Testis (tissue), 2 donors: ENCODE results near the gene RHBDF1.

Experiments
- POLR2A ChIP-seq: fragments of 450-650 bp; IDR thresholded peaks from one replicate; pipeline ENCODE4 v1.6.1; 2017; ENCODE audit warnings: antibody characterized with exemption, mild to moderate bottlenecking, moderate library complexity
- TF ChIP-seq, protein P1 (sequence below), 3 experiments: fragments of 450-650 bp in 2 of 3; fragments of 200-600 bp in 1 of 3; sonication (generic) in 1 of 3; IDR thresholded peaks; one replicate each; pipeline ENCODE4 v1.5.1; 2016 to 2019; ENCODE audit warnings: antibody characterized with exemption in 3 of 3, mild to moderate bottlenecking in 2 of 3, moderate library complexity in 1 of 3

DNA sequence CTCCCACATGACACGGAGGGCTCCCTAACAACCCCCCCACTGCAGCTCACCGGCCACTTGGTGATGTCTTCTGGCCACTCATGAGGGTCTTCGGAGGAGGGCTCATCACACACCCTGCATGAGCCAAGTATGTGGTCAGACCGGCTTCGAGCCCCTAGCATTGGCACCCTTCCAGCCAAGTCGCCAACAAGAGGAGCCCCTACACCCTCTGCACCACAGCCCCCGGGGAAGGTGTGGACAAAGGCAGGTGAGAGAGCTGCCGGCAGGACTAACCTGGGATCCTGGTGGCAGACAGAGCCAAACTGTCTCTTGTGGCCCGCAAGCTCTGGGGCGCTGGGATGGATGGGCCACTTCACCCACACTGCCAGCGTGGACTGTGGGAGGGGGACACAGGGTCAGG, 12.3 kb downstream of the RHBDF1 start:
- TF ChIP-seq, protein P1, sequence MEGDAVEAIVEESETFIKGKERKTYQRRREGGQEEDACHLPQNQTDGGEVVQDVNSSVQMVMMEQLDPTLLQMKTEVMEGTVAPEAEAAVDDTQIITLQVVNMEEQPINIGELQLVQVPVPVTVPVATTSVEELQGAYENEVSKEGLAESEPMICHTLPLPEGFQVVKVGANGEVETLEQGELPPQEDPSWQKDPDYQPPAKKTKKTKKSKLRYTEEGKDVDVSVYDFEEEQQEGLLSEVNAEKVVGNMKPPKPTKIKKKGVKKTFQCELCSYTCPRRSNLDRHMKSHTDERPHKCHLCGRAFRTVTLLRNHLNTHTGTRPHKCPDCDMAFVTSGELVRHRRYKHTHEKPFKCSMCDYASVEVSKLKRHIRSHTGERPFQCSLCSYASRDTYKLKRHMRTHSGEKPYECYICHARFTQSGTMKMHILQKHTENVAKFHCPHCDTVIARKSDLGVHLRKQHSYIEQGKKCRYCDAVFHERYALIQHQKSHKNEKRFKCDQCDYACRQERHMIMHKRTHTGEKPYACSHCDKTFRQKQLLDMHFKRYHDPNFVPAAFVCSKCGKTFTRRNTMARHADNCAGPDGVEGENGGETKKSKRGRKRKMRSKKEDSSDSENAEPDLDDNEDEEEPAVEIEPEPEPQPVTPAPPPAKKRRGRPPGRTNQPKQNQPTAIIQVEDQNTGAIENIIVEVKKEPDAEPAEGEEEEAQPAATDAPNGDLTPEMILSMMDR (IDR thresholded peaks at IDR 0.05): no peak
- TF ChIP-seq POLR2A: no peak
